Parathyroid adenoma (tissue), 2 donors: ENCODE results near the gene MAP4K4.
"Not testable (repeated sequence)": the region's sequence is repeated elsewhere in the genome, so short reads cannot be mapped to it uniquely, and the experiment has no call there.

Experiments
- H2AFZ ChIP-seq: fragments of 300-600 bp; sonication (generic); one replicate; pipeline ENCODE4 v1.7.0; 2017; ENCODE audit warnings: antibody characterized with exemption, mild to moderate bottlenecking
- H3K27ac ChIP-seq: fragments of 300-600 bp; sonication (generic); one replicate; pipeline ENCODE4 v1.7.0; 2017
- H3K27me3 ChIP-seq: fragments of 300-600 bp; sonication (generic); one replicate; pipeline ENCODE4 v1.7.0; 2017; ENCODE audit warnings: low read length; ENCODE audit not compliant: control insufficient read depth, insufficient read depth
- H3K36me3 ChIP-seq: fragments of 300-600 bp; sonication (generic); one replicate; pipeline ENCODE4 v1.7.0; 2017; ENCODE audit warnings: low read length; ENCODE audit not compliant: control insufficient read depth, insufficient read depth
- H3K4me1 ChIP-seq: fragments of 300-600 bp; sonication (generic); one replicate; pipeline ENCODE4 v1.7.0; 2017; ENCODE audit warnings: control low read depth
- H3K4me2 ChIP-seq: fragments of 300-600 bp; sonication (generic); one replicate; pipeline ENCODE4 v1.7.0; 2017; ENCODE audit warnings: low read length
- H3K4me3 ChIP-seq: fragments of 300-600 bp; sonication (generic); one replicate; pipeline ENCODE4 v1.7.0; 2017; ENCODE audit warnings: low read depth, low read length
- H3K79me2 ChIP-seq: fragments of 300-600 bp; sonication (generic); one replicate; pipeline ENCODE4 v1.7.0; 2017; ENCODE audit warnings: control low read depth
- H3K9ac ChIP-seq: fragments of 300-600 bp; sonication (generic); one replicate; pipeline ENCODE4 v1.7.0; 2017; ENCODE audit warnings: mild to moderate bottlenecking
- H3K9me3 ChIP-seq: fragments of 300-600 bp; sonication (generic); one replicate; pipeline ENCODE4 v1.7.0; 2017; ENCODE audit warnings: low read length; ENCODE audit not compliant: control insufficient read depth
- CTCF ChIP-seq: fragments of 300-600 bp; sonication (generic); IDR thresholded peaks from one replicate; pipeline ENCODE4 v1.7.0; 2017; ENCODE audit warnings: antibody characterized with exemption, mild to moderate bottlenecking
- donor health status: primary hyperparathyroidism.

The MAP4K4 gene

DNA sequence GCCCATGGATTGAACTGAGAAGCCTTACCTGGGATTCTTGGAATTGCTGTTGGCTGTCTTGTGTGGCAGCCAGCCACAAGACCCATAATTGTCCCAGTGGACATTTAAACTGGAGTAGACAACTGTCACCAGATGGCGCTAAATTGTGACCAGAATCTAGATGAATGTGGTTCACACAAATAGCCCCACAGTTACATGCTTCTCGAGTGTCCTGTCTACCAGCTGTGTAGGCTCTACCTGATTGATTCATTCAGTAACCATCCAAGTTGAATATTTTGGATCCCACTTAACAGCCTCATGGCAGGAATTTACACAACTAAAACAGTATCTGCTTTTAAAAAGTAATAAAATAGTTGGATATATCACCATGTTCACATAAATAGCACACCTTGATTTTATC lies 73.2 kb downstream of the MAP4K4 start:
- H3K4me2 ChIP-seq, result no peak overlapping the region
- no peak overlapping the region for H2AFZ ChIP-seq
- H3K27ac ChIP-seq, result no peak overlapping the region
- peaks cover 15% of the 10 kb centered on the region for H3K4me1 ChIP-seq
- no peak overlapping the region for H3K4me3 ChIP-seq
- peaks cover 42% of the 10 kb centered on the region for H3K79me2 ChIP-seq
- H3K9me3 ChIP-seq, result no peaks in the 10 kb centered on the region
- no peaks in the 10 kb centered on the region for H3K36me3 ChIP-seq
- H3K27me3 ChIP-seq, result no peaks in the 10 kb centered on the region
- TF ChIP-seq CTCF, result peak; percentile 41
- H3K9ac ChIP-seq, result no peak overlapping the region

DNA sequence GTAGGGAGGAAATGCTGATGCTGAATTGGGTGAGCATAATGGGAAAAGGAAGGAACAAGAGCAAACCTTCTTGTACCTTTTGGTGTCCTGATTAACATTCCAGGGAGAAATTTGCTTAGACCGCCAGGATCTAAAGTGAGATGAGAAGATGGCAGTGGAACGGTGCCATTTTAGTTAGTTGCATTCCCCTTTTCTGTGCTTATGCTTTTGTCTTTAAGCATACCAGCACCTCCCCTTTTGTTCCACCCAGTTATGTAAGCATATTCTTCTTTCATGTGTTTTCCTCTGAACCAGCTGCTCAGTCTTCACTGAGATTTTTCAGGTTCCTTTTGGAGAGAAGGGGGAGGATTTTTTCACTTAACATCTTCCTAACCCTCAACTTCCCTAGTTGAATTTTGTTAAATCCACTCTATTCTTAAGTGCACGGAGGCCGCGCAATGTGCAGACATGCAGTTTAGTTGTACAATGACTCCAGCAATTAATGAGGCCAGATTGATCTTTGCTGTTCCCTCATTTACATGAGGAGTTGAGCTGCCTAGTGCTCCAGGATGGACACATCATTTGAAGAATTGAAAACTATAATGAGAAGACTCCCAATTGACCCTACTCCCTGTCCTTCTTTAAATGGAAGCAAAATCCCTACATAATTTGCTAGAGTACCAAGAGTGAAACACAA lies 73.9 kb downstream of the MAP4K4 start:
- H3K36me3 ChIP-seq, result no peaks in the 10 kb centered on the region
- no peak overlapping the region for H3K4me3 ChIP-seq
- no peak overlapping the region for H2AFZ ChIP-seq
- no peaks in the 10 kb centered on the region for H3K9me3 ChIP-seq
- no peak overlapping the region for H3K9ac ChIP-seq
- no peaks in the 10 kb centered on the region for H3K27me3 ChIP-seq
- H3K27ac ChIP-seq, result no peak overlapping the region
- no peak for TF ChIP-seq CTCF
- H3K4me1 ChIP-seq, result peaks cover 15% of the 10 kb centered on the region
- peaks cover 47% of the 10 kb centered on the region for H3K79me2 ChIP-seq
- no peak overlapping the region for H3K4me2 ChIP-seq

DNA sequence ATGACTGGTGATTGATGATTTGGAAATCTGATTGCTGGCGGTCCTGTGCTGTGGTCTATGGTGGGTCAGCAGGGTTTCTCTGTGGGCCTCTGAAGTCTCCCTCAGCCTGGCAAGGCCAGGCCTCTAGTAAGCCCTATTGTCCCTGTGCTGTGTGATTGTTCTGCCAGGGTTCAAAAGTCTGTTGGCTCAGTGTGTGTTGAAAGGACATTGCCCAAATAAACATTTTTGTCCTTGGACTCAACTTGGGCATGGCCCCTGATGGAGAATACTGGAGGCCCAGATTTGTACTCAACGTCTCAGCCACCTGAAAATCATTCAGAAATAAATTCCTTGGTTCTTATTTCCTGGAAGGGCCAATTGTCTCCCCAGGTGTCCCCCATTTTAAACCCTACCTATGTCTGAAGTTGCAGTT lies 74.4 kb downstream of the MAP4K4 start:
- H3K36me3 ChIP-seq, result no peaks in the 10 kb centered on the region
- H3K9me3 ChIP-seq, result no peaks in the 10 kb centered on the region
- TF ChIP-seq CTCF, result no peak
- no peaks in the 10 kb centered on the region for H3K27me3 ChIP-seq
- H2AFZ ChIP-seq, result no peak overlapping the region
- no peak overlapping the region for H3K9ac ChIP-seq
- no peak overlapping the region for H3K4me2 ChIP-seq
- H3K4me1 ChIP-seq, result peaks cover 15% of the 10 kb centered on the region
- H3K79me2 ChIP-seq, result peaks cover 47% of the 10 kb centered on the region
- no peak overlapping the region for H3K4me3 ChIP-seq
- H3K27ac ChIP-seq, result no peak overlapping the region

GRCh38 chr2:101773137-101773536 lies 75.6 kb downstream of the MAP4K4 start:
- Histone ChIP-seq H3K27me3 (no peaks in the 10 kb centered on the region), H3K9ac (no peak overlapping the region)
- TF ChIP-seq CTCF, result no peak

DNA sequence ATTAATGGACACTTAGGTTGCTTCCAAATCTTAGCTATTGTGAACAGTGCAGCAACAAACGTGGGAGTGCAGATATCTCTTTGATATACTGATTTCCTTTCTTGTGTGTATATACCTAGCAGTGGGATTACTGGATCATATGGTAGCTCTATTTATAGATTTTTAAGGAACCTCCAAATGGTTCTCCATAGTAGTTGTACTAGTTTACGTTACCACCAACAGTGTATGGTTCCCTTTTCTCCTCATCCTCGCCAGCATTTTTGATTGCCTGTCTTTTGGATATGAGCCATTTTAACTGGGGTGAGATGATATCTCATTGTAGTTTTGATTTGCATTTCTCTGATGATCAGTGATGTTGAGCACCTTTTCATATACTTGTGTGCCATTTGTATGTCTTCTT lies 76.5 kb downstream of the MAP4K4 start:
- H2AFZ ChIP-seq, H3K9me3 ChIP-seq, H3K27me3 ChIP-seq, H3K9ac ChIP-seq, H3K4me3 ChIP-seq, H3K4me2 ChIP-seq, H3K27ac ChIP-seq, H3K36me3 ChIP-seq: not testable (repeated sequence)
- peaks cover 15% of the 10 kb centered on the region for H3K4me1 ChIP-seq
- peaks cover 68% of the 10 kb centered on the region for H3K79me2 ChIP-seq

More at GRCh38 chr2:101773137-101773536, 75.6 kb downstream of the MAP4K4 start:
- H3K27ac ChIP-seq, result no peak overlapping the region
- H2AFZ ChIP-seq, result no peak overlapping the region
- peaks cover 15% of the 10 kb centered on the region for H3K4me1 ChIP-seq
- H3K4me2 ChIP-seq, result no peak overlapping the region
- H3K9me3 ChIP-seq, result no peaks in the 10 kb centered on the region
- no peak overlapping the region for H3K4me3 ChIP-seq
- peaks cover 60% of the 10 kb centered on the region for H3K79me2 ChIP-seq
- no peaks in the 10 kb centered on the region for H3K36me3 ChIP-seq
